K562 (cell line): ENCODE measurements around the gene ATG4C. TPM values are rescaled to one million over a fixed set of nuclear protein-coding genes. Genes with fewer than 3 reads are reported as not detected.

ENCODE experiments used
- ARID4B ChIP-seq: sonication (generic); formaldehyde crosslinking; IDR thresholded peaks from 2 replicates; pipeline ENCODE4 v1.8.0; 2022; ENCODE audit warnings: mild to moderate bottlenecking, missing genetic modification reagents
- BACH1 ChIP-seq: fragments of 200-800 bp; sonication (Bioruptor generic); IDR thresholded peaks from 2 replicates; pipeline ENCODE4 v1.6.1; 2016; ENCODE audit warnings: missing genetic modification characterization, missing compliant biosample characterization
- CBFA2T2 ChIP-seq: fragments of 450-650 bp; conservative IDR thresholded peaks from 2 replicates; pipeline ENCODE4 v1.6.1; 2017; ENCODE audit warnings: mild to moderate bottlenecking
- CBX1 ChIP-seq: sonication (generic); IDR thresholded peaks from 2 replicates; pipeline ENCODE4 v1.6.1; 2016; ENCODE audit warnings: antibody characterized with exemption, low read depth, mild to moderate bottlenecking
- FOXK2 ChIP-seq, 2 experiments: fragments of 450-650 bp; IDR thresholded peaks in 1 of 2; conservative IDR thresholded peaks in 1 of 2; 2 replicates each; pipeline ENCODE4 v1.6.1; 2016; ENCODE audit warnings: low read depth in 2 of 2, mild to moderate bottlenecking in 1 of 2
- HCFC1 ChIP-seq: IDR thresholded peaks from 2 replicates; pipeline ENCODE4 v1.6.1; 2012; ENCODE audit warnings: low read depth, low read length, improper control_type of control experiment
- KLF16 ChIP-seq: IDR thresholded peaks from 2 replicates; pipeline ENCODE4 v1.6.1; 2016; ENCODE audit warnings: antibody characterized with exemption
- L3MBTL2 ChIP-seq: fragments of 450-650 bp; IDR thresholded peaks from 2 replicates; pipeline ENCODE4 v1.6.1; 2016; ENCODE audit warnings: mild to moderate bottlenecking, moderate library complexity
- MBD2 ChIP-seq: sonication (generic); IDR thresholded peaks from 2 replicates; pipeline ENCODE4 v1.6.1; 2016; ENCODE audit warnings: low read depth, borderline replicate concordance
- MEF2D ChIP-seq: conservative IDR thresholded peaks from 2 replicates; pipeline ENCODE4 v1.6.1; 2016; ENCODE audit warnings: low read depth, missing genetic modification characterization, missing compliant biosample characterization
- MYNN ChIP-seq, 2 experiments: sonication (generic); formaldehyde crosslinking in 1 of 2; IDR thresholded peaks; 2 replicates each; pipeline versions ENCODE4 v1.5.0 to v1.6.1; 2016 to 2020; ENCODE audit warnings: antibody characterized with exemption in 1 of 2, missing genetic modification reagents in 1 of 2
- NCOA1 ChIP-seq: fragments of 450-650 bp; IDR thresholded peaks from 2 replicates; pipeline ENCODE4 v1.6.1; 2016; ENCODE audit warnings: low read depth
- NELFE ChIP-seq: IDR thresholded peaks from 2 replicates; pipeline ENCODE4 v1.6.1; 2011; ENCODE audit warnings: mild to moderate bottlenecking; ENCODE audit not compliant: insufficient read depth, insufficient read length
- NFE2 ChIP-seq: IDR thresholded peaks from 2 replicates; pipeline ENCODE4 v1.6.1; 2014; ENCODE audit warnings: antibody characterized with exemption, low read depth
- NR3C1 ChIP-seq: sonication (generic); formaldehyde crosslinking; IDR thresholded peaks from 2 replicates; pipeline ENCODE4 v1.8.1; 2022; ENCODE audit warnings: missing genetic modification reagents
- PCBP1 ChIP-seq: fragments of 200-400 bp; formaldehyde crosslinking; IDR thresholded peaks from 2 replicates; pipeline ENCODE4 v1.6.1; 2018; ENCODE audit warnings: mild to moderate bottlenecking, low read depth, low read length; ENCODE audit not compliant: poor library complexity, severe bottlenecking
- POLR2B ChIP-seq: fragments of 450-650 bp; IDR thresholded peaks from 2 replicates; pipeline ENCODE4 v1.6.1; 2018; ENCODE audit warnings: low read depth; ENCODE audit not compliant: partially characterized antibody
- PRMT5 ChIP-seq: sonication (generic); formaldehyde crosslinking; IDR thresholded peaks from 2 replicates; pipeline ENCODE4 v1.5.0; 2020; ENCODE audit warnings: missing genetic modification reagents
- SMARCA4 ChIP-seq: fragments of 450-650 bp; IDR thresholded peaks from 2 replicates; pipeline ENCODE4 v1.6.1; 2016
- SMARCA5 ChIP-seq: fragments of 450-650 bp; IDR thresholded peaks from 2 replicates; pipeline ENCODE4 v1.6.1; 2016
- SMARCB1 ChIP-seq: IDR thresholded peaks from 2 replicates; pipeline ENCODE4 v1.6.1; 2011; ENCODE audit warnings: improper control_type of control experiment, low read depth; ENCODE audit not compliant: insufficient read length
- SNRNP70 ChIP-seq: fragments of 200-400 bp; formaldehyde crosslinking; optimal IDR thresholded peaks from 2 replicates; pipeline ENCODE3; 2017; ENCODE audit warnings: low read depth, low read length
- SPI1 ChIP-seq: IDR thresholded peaks from 2 replicates; pipeline ENCODE4 v1.6.1; 2011; ENCODE audit warnings: low read depth, low read length, control low read depth, borderline replicate concordance
- YY1 ChIP-seq, 3 experiments: IDR thresholded peaks; 2 replicates each; pipeline ENCODE4 v1.6.1; 2011; ENCODE audit warnings: low read length in 2 of 3, mild to moderate bottlenecking in 2 of 3, moderate library complexity in 2 of 3, borderline replicate concordance in 1 of 3, control low read depth in 1 of 3, low read depth in 1 of 3; ENCODE audit not compliant: insufficient read depth in 3 of 3, insufficient replicate concordance in 2 of 3, control insufficient read depth in 1 of 3, insufficient read length in 1 of 3; ENCODE audit errors: extremely low read depth in 1 of 3
- ZC3H11A ChIP-seq: IDR thresholded peaks from 2 replicates; pipeline ENCODE4 v1.6.1; 2012; ENCODE audit warnings: low read depth, low read length, improper control_type of control experiment
- polyA plus RNA-seq, 8 experiments: library from polyadenylated mRNA; depleted of rRNA in 4 of 8; stranded (reverse) in 5 of 8; unstranded in 3 of 8; fragments of >200 nt; fragmentation: Nextera tagmentation in 2 of 8; fragmentation: Illumina TruSeq in 1 of 8; extraction: Ambion mirVana in 2 of 8; extraction: Trizol in 1 of 8; gene quantifications; 2 replicates each; pipeline versions ENCODE4 v1.2.1 to v1.2.3, GENCODE V29; 2011 to 2014; ENCODE audit warnings: inconsistent platforms in 1 of 8, missing spikeins in 1 of 8
- total RNA-seq, 7 experiments: library from RNA; depleted of rRNA in 6 of 7; stranded (reverse); fragments of >200 nt in 6 of 7; fragmentation: Illumina TruSeq in 2 of 7; extraction: Trizol in 2 of 7; gene quantifications; 2 replicates each; pipeline versions ENCODE4 v1.2.1 to v1.2.3, GENCODE V29; 2011 to 2021; ENCODE audit warnings: low replicate concordance in 1 of 7

Gene ATG4C
- total and polyA plus RNA-seq, 9 of the 15 experiments (the other 6 are each of a cell fraction or from before 2014, with no cell fraction given), result 7.6 to 35.8 (median 16.1) TPM

GRCh38 chr1:62783736-62784508, at the start of gene ATG4C (continued):
- peak; percentile 32; the same call in 1 of the 2 replicates for TF ChIP-seq ARID4B (CRISPR knock-in tag)
- TF ChIP-seq CBX1, result peak; percentile 57; the same call in 1 of the 2 replicates
- TF ChIP-seq PCBP1, result no peak
- TF ChIP-seq BACH1 (tag), result 0 out of 2 replicates have a peak, but pooled peaks have one; percentile 57
- no peak for TF ChIP-seq SMARCA5
- no peak for TF ChIP-seq SMARCB1
- TF ChIP-seq NCOA1, result 0 out of 2 replicates have a peak, but pooled peaks have one; percentile 28
- TF ChIP-seq HCFC1, result peak; percentile 91
- peak; percentile 82 for TF ChIP-seq L3MBTL2
- TF ChIP-seq NFE2, result peak; percentile 11; the same call in 1 of the 2 replicates
- no peak for TF ChIP-seq PRMT5 (CRISPR knock-in tag)
- peak; percentile 45 for TF ChIP-seq SMARCA4
- no peak for TF ChIP-seq MYNN (IDR thresholded peaks at IDR 0.05)
- TF ChIP-seq MYNN (CRISPR knock-in tag; IDR thresholded peaks at IDR 0.05), result no peak
- TF ChIP-seq ZC3H11A, result no peak
- peak; percentile 62; the same call in 1 of the 2 replicates for TF ChIP-seq MBD2
- TF ChIP-seq SPI1, result peak; percentile 73
- peak; percentile 81 for TF ChIP-seq KLF16
- peak; percentile 23 to 26; a peak in 1 of 4 replicates for TF ChIP-seq FOXK2 (conservative IDR thresholded peaks at IDR 0.05 in 1 of 2, IDR thresholded peaks at IDR 0.05 in 1 of 2; ENCODE audit: low read depth in 2 of 2)
- peak; percentile 45 for TF ChIP-seq NELFE
- TF ChIP-seq POLR2B, result peak; percentile 76
- TF ChIP-seq NR3C1 (CRISPR knock-in tag), result no peak
- peak; percentile 40 to 88 (median 69) for TF ChIP-seq YY1 (IDR thresholded peaks at IDR 0.05; ENCODE audit: borderline replicate concordance in 1 of 3, control insufficient read depth in 1 of 3, extremely low read depth in 1 of 3, insufficient read depth in 3 of 3, insufficient read length in 1 of 3, insufficient replicate concordance in 2 of 3, low read depth in 1 of 3, low read length in 2 of 3)
- no peak for TF ChIP-seq SNRNP70
- TF ChIP-seq CBFA2T2, result peak; percentile 58
- TF ChIP-seq MEF2D (tag), result 0 out of 2 replicates have a peak, but pooled peaks have one; percentile 34
